Right lobe of liver (tissue), 6 donors: ENCODE data around the gene BRD2. TPM values are rescaled to one million over a fixed set of nuclear protein-coding genes. Genes with fewer than 3 reads are reported as not detected.
"Not testable (repeated sequence)": the region's sequence is repeated elsewhere in the genome, so short reads cannot be mapped to it uniquely, and the experiment has no call there.

Experiments used
- ATAC-seq, 4 donors: fragments of 200-7000 bp; cut with Tn5 transposase; one replicate each; pipeline ENCODE4 v1.9.1; 2020; ENCODE audit warnings: mild to moderate bottlenecking in 4 of 4, moderate library complexity in 4 of 4
- DNase-seq, 3 donors: peaks; one replicate each; pipeline ENCODE4 v3.0.0-alpha.2; 2020
- H3K27ac ChIP-seq, 3 donors: fragments of 200-600 bp; one replicate each; pipeline ENCODE4 v1.8.0; 2022
- H3K27me3 ChIP-seq, 2 donors: fragments of 200-600 bp; one replicate each; pipeline ENCODE4 v1.8.0; 2022
- H3K36me3 ChIP-seq, 4 donors: fragments of 200-600 bp; sonication (generic) in 1 of 4; one replicate each; pipeline versions ENCODE4 v1.5.1 to v1.8.0; 2017 to 2022; ENCODE audit warnings: control low read depth in 1 of 4
- H3K4me1 ChIP-seq, 4 donors: fragments of 200-600 bp; sonication (generic) in 1 of 4; one replicate each; pipeline versions ENCODE4 v1.5.1 to v1.8.0; 2017 to 2022; ENCODE audit warnings: control low read depth in 1 of 4
- H3K4me3 ChIP-seq, 3 donors: fragments of 200-600 bp; one replicate each; pipeline ENCODE4 v1.8.0; 2022
- H3K9me3 ChIP-seq, 4 donors: fragments of 200-600 bp; sonication (generic) in 1 of 4; one replicate each; pipeline versions ENCODE4 v1.5.1 to v1.8.0; 2017 to 2022; ENCODE audit warnings: control low read depth in 1 of 4
- CTCF ChIP-seq, 4 donors: fragments of 200-600 bp in 3 of 4; fragments of 450-650 bp in 1 of 4; IDR thresholded peaks; one replicate each; pipeline versions ENCODE4 v1.5.1 to v1.8.0; 2016 to 2022; ENCODE audit warnings: antibody characterized with exemption in 4 of 4, mild to moderate bottlenecking in 2 of 4
- POLR2A ChIP-seq: fragments of 450-650 bp; IDR thresholded peaks from one replicate; pipeline ENCODE4 v1.6.1; 2017; ENCODE audit warnings: antibody characterized with exemption, mild to moderate bottlenecking
- WGBS: methylation state at CpG from one replicate; pipeline ENCODE4 v1.1.6; 2018; ENCODE audit warnings: low coverage, low lambda C conversion rate; ENCODE audit not compliant: insufficient coverage; ENCODE audit errors: missing lambda C conversion rate; 5-methylcytosine and 5-hydroxymethylcytosine counted together
- intact Hi-C, 2 donors: fragments of 100-400 bp; cut with DNase I; formaldehyde crosslinking; loops; one replicate each; pipeline versions ENCODE4 v1.11.2 to v1.14.1; 2022
- total RNA-seq, 6 experiments: library from RNA; depleted of rRNA in 2 of 6; stranded (reverse); fragments of >200 nt in 2 of 6; fragmentation: NEBNext Ultra II Directional in 3 of 6; extraction: Animal tissue kit (Norgen Biotek cat#: 25700) in 3 of 6; gene quantifications; one replicate each; pipeline versions ENCODE4 v1.1.0 to v1.2.4, GENCODE V29; 2016 to 2023
- donor health status: DM: no; HTN: yes; CAD: no.
- donor health status: DM: no; HTN: no; CAD: no.
- donor health status: DM: no; HTN: no; CAD: no.
- donor health status: DM: no; HTN: yes; CAD: no.
- donor health status: DM: no; HTN: yes; CAD: no.

Gene BRD2
- total RNA-seq, 6 experiments from 2014 or later, result 66.3 to 111 (median 73.7) TPM

GRCh38 chr6:32937230-32937633, 31.2 kb upstream of the BRD2 start:
- WGBS, result 74% methylated on average over 3 of the region's 8 CpGs
- DNase-seq, result no peak
- TF ChIP-seq CTCF (IDR thresholded peaks at IDR 0.05) (no peak), POLR2A (no peak)
- ATAC-seq, result peak in 3 of 4 donors; percentile 29 to 42 (median 34)
- no peaks in the 10 kb centered on the region for H3K27me3 ChIP-seq
- no peaks in the 10 kb centered on the region for H3K9me3 ChIP-seq
- no peak overlapping the region for H3K27ac ChIP-seq
- intact Hi-C loops, result loop anchor here in 1 of 2 donors (10.0 kb wide), 1 partner anchor 52 kb away; no protein-coding TSS in a partner anchor
- no peaks in the 10 kb centered on the region for H3K36me3 ChIP-seq
- peaks cover 0 to 9% (median 0%) of the 10 kb centered on the region in 4 donors for H3K4me1 ChIP-seq
- H3K4me3 ChIP-seq, result no peak overlapping the region

- TF ChIP-seq POLR2A (no peak), CTCF (IDR thresholded peaks at IDR 0.05) (no peak)
- Histone ChIP-seq H3K36me3 (no peaks in the 10 kb centered on the region), H3K9me3 (no peaks in the 10 kb centered on the region), H3K27ac (no peak overlapping the region), H3K4me1 (peaks cover 0 to 10% (median 0%) of the 10 kb centered on the region in 4 donors), H3K4me3 (no peak overlapping the region), H3K27me3 (no peaks in the 10 kb centered on the region)
- ATAC-seq (no peak), DNase-seq (no peak)
- 62% methylated on average over 5 of the region's 7 CpGs for WGBS
- intact Hi-C loops, result loop anchor here in 1 of 2 donors (10.0 kb wide), 1 partner anchor 54 kb away; no protein-coding TSS in a partner anchor
These were observed 29.9 kb upstream of the BRD2 start for GRCh38 chr6:32938494-32938893.

GRCh38 chr6:32940656-32941213, 27.7 kb upstream of the BRD2 start, which contains the start of gene HLA-DMB:
Gene HLA-DMB (minus strand): TSS chr6:32941028. CDS start chr6:32940807, 221 bp downstream.
- H3K9me3 ChIP-seq, result no peaks in the 10 kb centered on the region
- no peaks in the 10 kb centered on the region for H3K27me3 ChIP-seq
- no peaks in the 10 kb centered on the region for H3K36me3 ChIP-seq
- H3K4me3 ChIP-seq, result peak within 1 kb of the TSS; percentile 31 to 44 (median 34)
- intact Hi-C loops, result no loop called here
- 11% methylated on average over 2 of the region's 9 CpGs for WGBS
- H3K27ac ChIP-seq, result peak within 1 kb of the TSS; percentile 46 to 53 (median 46)
- H3K4me1 ChIP-seq, result peaks cover 0 to 10% (median 0%) of the 10 kb centered on the region in 4 donors
- DNase-seq (peak in 1 of 3 donors; percentile 62), ATAC-seq (peak; percentile 88 to 93 (median 92))
- TF ChIP-seq POLR2A (peak; percentile 45), CTCF (IDR thresholded peaks at IDR 0.05) (no peak)

DNA sequence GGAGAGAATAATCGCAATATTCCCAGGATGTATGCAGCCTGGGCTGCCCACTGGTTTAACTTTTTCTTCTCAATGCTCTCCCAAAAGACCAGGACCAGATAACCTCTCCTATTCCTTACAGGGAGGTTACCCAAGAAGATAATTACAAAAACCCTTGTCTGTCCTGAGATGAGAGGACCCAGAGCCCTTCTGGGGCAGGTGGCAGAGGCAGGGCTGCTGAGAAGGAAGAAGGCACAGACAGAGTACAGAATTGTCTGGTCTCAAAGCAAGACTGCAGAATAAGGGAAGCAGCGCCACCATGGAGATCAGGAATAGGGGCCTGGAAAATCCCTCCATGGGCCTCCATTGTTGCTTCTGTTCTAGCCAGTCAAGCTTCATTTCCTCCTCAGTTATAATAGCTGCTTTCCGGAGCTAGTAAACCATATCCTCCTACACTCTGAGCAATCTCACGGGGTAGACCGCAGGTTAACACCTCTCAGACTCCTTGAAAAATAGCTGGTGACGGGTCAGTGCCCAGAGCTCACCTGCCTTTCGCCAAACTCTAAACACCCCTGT, 27.1 kb upstream of the BRD2 start:
- DNase-seq, result no peak
- no peak overlapping the region for H3K4me3 ChIP-seq

DNA sequence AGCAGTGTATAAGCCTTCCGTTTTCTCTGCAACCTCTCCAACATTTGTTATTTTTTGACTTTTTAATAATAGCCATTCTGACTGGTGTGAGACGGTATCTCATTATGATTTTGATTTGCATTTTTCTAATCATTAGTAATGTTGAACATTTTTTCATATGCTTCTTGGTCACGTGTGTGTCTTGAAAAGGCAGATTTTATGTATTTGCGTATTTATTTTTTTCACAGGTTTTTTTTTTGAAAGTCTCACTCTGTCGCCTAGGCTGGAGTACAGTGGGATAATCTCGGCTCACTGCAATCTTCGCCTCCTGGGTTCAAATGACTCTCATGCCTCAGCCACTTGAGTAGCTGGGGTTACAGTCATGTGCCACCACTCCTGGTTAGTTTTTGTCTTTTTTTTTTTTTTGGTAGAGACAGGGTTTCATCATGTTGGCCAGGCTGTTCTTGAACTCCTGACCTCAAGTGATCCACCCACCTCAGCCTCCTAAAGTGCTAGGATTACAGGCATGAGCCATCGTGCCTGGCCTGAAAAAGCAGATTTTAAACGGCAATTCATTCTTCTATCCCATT, 25.8 kb upstream of the BRD2 start:
- ATAC-seq, intact Hi-C loops, H3K36me3 ChIP-seq, H3K4me3 ChIP-seq, H3K27ac ChIP-seq, H3K9me3 ChIP-seq, DNase-seq, H3K27me3 ChIP-seq: not testable (repeated sequence)
- 80% methylated on average over 9 of the region's 9 CpGs for WGBS
- peaks cover 0 to 10% (median 0%) of the 10 kb centered on the region in 4 donors for H3K4me1 ChIP-seq

More for the DNA sequence above, 27.1 kb upstream of the BRD2 start:
- peaks cover 0 to 10% (median 0%) of the 10 kb centered on the region in 4 donors for H3K4me1 ChIP-seq
- no peaks in the 10 kb centered on the region for H3K9me3 ChIP-seq
- intact Hi-C loops, result no loop called here
- H3K27me3 ChIP-seq, result no peaks in the 10 kb centered on the region
- peak overlapping the region; percentile 46 to 48 (median 46) for H3K27ac ChIP-seq
- H3K36me3 ChIP-seq, result no peaks in the 10 kb centered on the region
- TF ChIP-seq CTCF (IDR thresholded peaks at IDR 0.05) (no peak), POLR2A (no peak)
- 15% methylated on average over 5 of the region's 7 CpGs for WGBS
- peak; percentile 6 to 28 (median 16) for ATAC-seq
